OCI-M2 (cell line): ENCODE data around the gene NKX2-8.
"Not testable (repeated sequence)": the region's sequence is repeated elsewhere in the genome, so short reads cannot be mapped to it uniquely, and the experiment has no call there.

ENCODE experiments used
- DNase-seq: peaks from one replicate; lab custom pipeline; 2025; ENCODE audit not compliant: unreplicated experiment; lab: John Stamatoyannopoulos, UW

Gene NKX2-8

GRCh38 chr14:36580141-36580855, 2.1 kb downstream of the NKX2-8 start:
- no peak for DNase-seq

- no peak for DNase-seq
Measured at GRCh38 chr14:36579573-36580140, 2.8 kb downstream of the NKX2-8 start.

GRCh38 chr14:36579001-36579555, 3.3 kb downstream of the NKX2-8 start:
- no peak for DNase-seq

GRCh38 chr14:36570065-36570464, 12.3 kb downstream of the NKX2-8 start:
- no peak for DNase-seq

GRCh38 chr14:36556811-36557433, 25.5 kb downstream of the NKX2-8 start:
- DNase-seq, result no peak

GRCh38 chr14:36555998-36556743, 26.2 kb downstream of the NKX2-8 start:
- no peak for DNase-seq

GRCh38 chr14:36553656-36554260, 28.7 kb downstream of the NKX2-8 start:
- no peak for DNase-seq

GRCh38 chr14:36550899-36551298, 31.5 kb downstream of the NKX2-8 start:
- DNase-seq, result no peak

GRCh38 chr14:36544280-36544679, 38.1 kb downstream of the NKX2-8 start:
- DNase-seq, result not testable (repeated sequence)

GRCh38 chr14:36538051-36538450, 44.4 kb downstream of the NKX2-8 start:
- DNase-seq, result no peak
